Measurements from ENCODE around the gene NMUR1. TPM values are rescaled to one million over a fixed set of nuclear protein-coding genes. Genes with fewer than 3 reads are reported as not detected.

The NMUR1 gene
- total RNA-seq, 4 donors from 2014 or later: 0.07 TPM; not detected in 3

GRCh38 chr2:231548752-231549151 lies 18.5 kb upstream of the NMUR1 start:
- Histone ChIP-seq H3K27me3 (no peaks in the 10 kb centered on the region), H3K36me3 (no peaks in the 10 kb centered on the region), H3K4me1 (peaks cover 6 to 9% of the 10 kb centered on the region in 2 donors), H3K27ac (no peak overlapping the region), H3K9me3 (no peaks in the 10 kb centered on the region), H3K4me3 (no peak overlapping the region)
- TF ChIP-seq CTCF (IDR thresholded peaks at IDR 0.05 in 4 of 5, conservative IDR thresholded peaks at IDR 0.05 in 1 of 5) (no peak), POLR2A (IDR thresholded peaks at IDR 0.05) (no peak)
- intact Hi-C loops (cut with DNase I; ENCODE audit: low total_unique reads): no loop called here
- DNase-seq (no peak), ATAC-seq (no peak)
- in situ Hi-C loops (cut with MboI; ENCODE audit: low sequenced_read_pairs in 4 of 4): no loop called here

- ATAC-seq: no peak
- in situ Hi-C loops (cut with MboI; ENCODE audit: low sequenced_read_pairs in 4 of 4): no loop called here
- peaks cover 0 to 7% (median 0%) of the 10 kb centered on the region in 3 donors for H3K9me3 ChIP-seq
- H3K36me3 ChIP-seq: no peaks in the 10 kb centered on the region
- no peak overlapping the region for H3K27ac ChIP-seq
- TF ChIP-seq CTCF (IDR thresholded peaks at IDR 0.05 in 4 of 5, conservative IDR thresholded peaks at IDR 0.05 in 1 of 5) (no peak), POLR2A (IDR thresholded peaks at IDR 0.05) (no peak)
- no peaks in the 10 kb centered on the region for H3K27me3 ChIP-seq
- intact Hi-C loops (cut with DNase I; ENCODE audit: low total_unique reads): no loop called here
- no peak overlapping the region for H3K4me3 ChIP-seq
- no peak for DNase-seq
- peaks cover 6 to 9% of the 10 kb centered on the region in 2 donors for H3K4me1 ChIP-seq
These were observed 17.3 kb upstream of the NMUR1 start for GRCh38 chr2:231547315-231548110.

GRCh38 chr2:231546014-231546715 lies 15.9 kb upstream of the NMUR1 start:
- intact Hi-C loops (cut with DNase I; ENCODE audit: low total_unique reads) (no loop called here), in situ Hi-C loops (cut with MboI; ENCODE audit: low sequenced_read_pairs in 4 of 4) (no loop called here)
- H3K4me1 ChIP-seq: peaks cover 6 to 20% of the 10 kb centered on the region in 2 donors
- TF ChIP-seq CTCF (IDR thresholded peaks at IDR 0.05 in 4 of 5, conservative IDR thresholded peaks at IDR 0.05 in 1 of 5) (no peak), POLR2A (IDR thresholded peaks at IDR 0.05) (no peak)
- H3K36me3 ChIP-seq: no peaks in the 10 kb centered on the region
- H3K27ac ChIP-seq: peak overlapping the region in 3 of 4 donors; percentile 21 to 37 (median 31)
- no peak for ATAC-seq
- no peak for DNase-seq
- H3K27me3 ChIP-seq: no peaks in the 10 kb centered on the region
- H3K4me3 ChIP-seq: no peak overlapping the region
- H3K9me3 ChIP-seq: peaks cover 0 to 7% (median 0%) of the 10 kb centered on the region in 3 donors

GRCh38 chr2:231545105-231545902 lies 15.1 kb upstream of the NMUR1 start:
- DNase-seq: peak in 1 of 2 donors; percentile 30

More at GRCh38 chr2:231545105-231545902, 15.1 kb upstream of the NMUR1 start:
- Histone ChIP-seq H3K27ac (peak overlapping the region; percentile 21 to 37 (median 33)), H3K4me1 (peaks cover 6 to 20% of the 10 kb centered on the region in 2 donors), H3K27me3 (no peaks in the 10 kb centered on the region), H3K36me3 (no peaks in the 10 kb centered on the region), H3K9me3 (peaks cover 0 to 7% (median 0%) of the 10 kb centered on the region in 3 donors), H3K4me3 (no peak overlapping the region)
- in situ Hi-C loops (cut with MboI; ENCODE audit: low sequenced_read_pairs in 4 of 4): no loop called here
- ATAC-seq: peak; percentile 28 to 45
- TF ChIP-seq POLR2A (IDR thresholded peaks at IDR 0.05) (no peak), CTCF (IDR thresholded peaks at IDR 0.05 in 4 of 5, conservative IDR thresholded peaks at IDR 0.05 in 1 of 5) (no peak)
- intact Hi-C loops (cut with DNase I; ENCODE audit: low total_unique reads): no loop called here
